ENCODE data around the gene APOO.

Gene APOO

GRCh38 chrX:23857363-23857762, 50.4 kb downstream of the APOO start:
- no peak for TF ChIP-seq CTCF (conservative IDR thresholded peaks at IDR 0.05)
- no peak overlapping the region for H3K27ac ChIP-seq

DNA sequence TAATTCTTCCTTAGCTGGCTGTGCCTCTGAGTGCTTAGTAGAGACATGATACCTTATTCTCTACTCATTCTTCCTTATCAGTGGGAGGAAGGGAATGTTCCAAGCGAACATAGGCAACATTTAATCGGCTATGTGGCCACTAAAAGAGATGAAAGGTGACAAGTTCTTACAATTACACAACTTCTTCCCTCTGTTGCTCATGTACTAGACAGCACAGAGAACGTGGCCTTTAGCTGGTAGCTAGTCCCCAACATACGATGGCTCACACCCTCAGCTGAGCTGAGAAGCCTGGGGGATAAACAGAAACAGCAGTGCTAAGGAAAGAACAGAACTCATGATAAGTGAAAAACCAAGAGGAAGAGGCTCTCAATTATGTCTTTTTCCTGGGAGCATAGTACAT, 52.2 kb downstream of the APOO start:
- no peak overlapping the region for H3K27ac ChIP-seq
- no peak for TF ChIP-seq ZFX (IDR thresholded peaks at IDR 0.05)
- no peak for TF ChIP-seq CTCF (conservative IDR thresholded peaks at IDR 0.05)

- TF ChIP-seq ZFX (IDR thresholded peaks at IDR 0.05) = no peak
- no peak for TF ChIP-seq CTCF (conservative IDR thresholded peaks at IDR 0.05)
- no peak overlapping the region for H3K27ac ChIP-seq
These were observed 52.8 kb downstream of the APOO start for GRCh38 chrX:23854945-23855344.

GRCh38 chrX:23854122-23854521, 53.6 kb downstream of the APOO start:
- H3K27ac ChIP-seq = no peak overlapping the region
- TF ChIP-seq CTCF (conservative IDR thresholded peaks at IDR 0.05) = no peak
- no peak for TF ChIP-seq ZFX (IDR thresholded peaks at IDR 0.05)

GRCh38 chrX:23851544-23851943, 56.2 kb downstream of the APOO start:
- TF ChIP-seq CTCF (conservative IDR thresholded peaks at IDR 0.05) (no peak), ZFX (IDR thresholded peaks at IDR 0.05) (no peak)
- no peak overlapping the region for H3K27ac ChIP-seq

GRCh38 chrX:23849241-23849640, 58.5 kb downstream of the APOO start:
- no peak for TF ChIP-seq ZFX (IDR thresholded peaks at IDR 0.05)
- TF ChIP-seq CTCF (conservative IDR thresholded peaks at IDR 0.05) = no peak
- no peak overlapping the region for H3K27ac ChIP-seq

GRCh38 chrX:23845351-23845817, 62.4 kb downstream of the APOO start:
- TF ChIP-seq CTCF (conservative IDR thresholded peaks at IDR 0.05) (no peak), ZFX (IDR thresholded peaks at IDR 0.05) (no peak)
- H3K27ac ChIP-seq = peak overlapping the region; percentile 49
